PC-3 (cell line): ENCODE data around the gene ARHGAP22.

Experiments used
- EZH2 ChIP-seq: fragments of 300-600 bp; sonication (generic); IDR thresholded peaks from one replicate; pipeline ENCODE4 v1.6.1; 2017; ENCODE audit warnings: antibody characterized with exemption, mild to moderate bottlenecking, low read length; ENCODE audit not compliant: unreplicated experiment
- EZH2phosphoT487 ChIP-seq: fragments of 300-600 bp; sonication (generic); IDR thresholded peaks from 2 replicates; pipeline ENCODE4 v1.6.1; 2018; ENCODE audit warnings: mild to moderate bottlenecking, antibody characterized with exemption, low read length, borderline replicate concordance
- TF ChIP-seq, protein P1 (sequence below): fragments of 300-600 bp; sonication (generic); conservative IDR thresholded peaks from 2 replicates; pipeline ENCODE4 v1.5.1; 2017; ENCODE audit warnings: antibody characterized with exemption, low read depth, mild to moderate bottlenecking, low read length

DNA sequence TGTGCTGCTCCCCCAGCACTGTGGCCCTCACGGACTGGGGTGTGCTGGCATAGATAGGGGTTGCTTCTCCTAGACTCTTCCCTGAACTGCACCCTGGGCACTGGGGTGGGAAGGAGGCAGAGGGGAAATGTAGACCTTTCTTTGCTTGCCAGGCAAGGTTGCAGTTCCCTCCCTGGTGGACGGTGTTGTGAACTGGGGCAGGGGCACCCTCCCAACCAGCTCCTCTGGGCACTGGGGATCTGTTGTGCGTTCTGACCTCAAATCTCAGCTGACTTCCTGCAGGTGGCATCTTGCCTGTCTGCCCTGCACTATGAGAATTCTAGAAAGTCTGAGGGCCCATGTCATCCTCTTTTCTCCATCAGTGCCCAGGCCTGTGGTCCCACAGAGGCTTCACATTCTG is 53.9 kb downstream of the ARHGAP22 start:
- TF ChIP-seq, protein P1, sequence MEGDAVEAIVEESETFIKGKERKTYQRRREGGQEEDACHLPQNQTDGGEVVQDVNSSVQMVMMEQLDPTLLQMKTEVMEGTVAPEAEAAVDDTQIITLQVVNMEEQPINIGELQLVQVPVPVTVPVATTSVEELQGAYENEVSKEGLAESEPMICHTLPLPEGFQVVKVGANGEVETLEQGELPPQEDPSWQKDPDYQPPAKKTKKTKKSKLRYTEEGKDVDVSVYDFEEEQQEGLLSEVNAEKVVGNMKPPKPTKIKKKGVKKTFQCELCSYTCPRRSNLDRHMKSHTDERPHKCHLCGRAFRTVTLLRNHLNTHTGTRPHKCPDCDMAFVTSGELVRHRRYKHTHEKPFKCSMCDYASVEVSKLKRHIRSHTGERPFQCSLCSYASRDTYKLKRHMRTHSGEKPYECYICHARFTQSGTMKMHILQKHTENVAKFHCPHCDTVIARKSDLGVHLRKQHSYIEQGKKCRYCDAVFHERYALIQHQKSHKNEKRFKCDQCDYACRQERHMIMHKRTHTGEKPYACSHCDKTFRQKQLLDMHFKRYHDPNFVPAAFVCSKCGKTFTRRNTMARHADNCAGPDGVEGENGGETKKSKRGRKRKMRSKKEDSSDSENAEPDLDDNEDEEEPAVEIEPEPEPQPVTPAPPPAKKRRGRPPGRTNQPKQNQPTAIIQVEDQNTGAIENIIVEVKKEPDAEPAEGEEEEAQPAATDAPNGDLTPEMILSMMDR: no peak
- TF ChIP-seq EZH2phosphoT487 (no peak), EZH2 (no peak)
